HepG2 (cell line): ENCODE results near the gene CSF1R. TPM values are rescaled to one million over a fixed set of nuclear protein-coding genes. Genes with fewer than 3 reads are reported as not detected.

ENCODE experiments used
- HNRNPLL ChIP-seq: fragments of 200-400 bp; formaldehyde crosslinking; IDR thresholded peaks from 2 replicates; pipeline ENCODE4 v1.6.1; 2017; ENCODE audit warnings: mild to moderate bottlenecking, low read depth, low read length; ENCODE audit not compliant: poor library complexity, severe bottlenecking
- KMT2A ChIP-seq: sonication (generic); formaldehyde crosslinking; IDR thresholded peaks from 2 replicates; pipeline ENCODE4 v1.4.0; 2020; ENCODE audit warnings: missing genetic modification reagents
- NONO ChIP-seq, 2 experiments: fragments of 450-650 bp in 1 of 2; sonication (generic) in 1 of 2; formaldehyde crosslinking in 1 of 2; IDR thresholded peaks in 1 of 2; conservative IDR thresholded peaks in 1 of 2; 2 replicates each; pipeline versions ENCODE4 v1.6.1 to v1.8.0; 2017 to 2022; ENCODE audit warnings: mild to moderate bottlenecking in 1 of 2, missing genetic modification reagents in 1 of 2, moderate library complexity in 1 of 2
- NPAS2 ChIP-seq: sonication (generic); formaldehyde crosslinking; IDR thresholded peaks from 2 replicates; pipeline ENCODE4 v1.8.0; 2022; ENCODE audit warnings: mild to moderate bottlenecking, missing genetic modification reagents, borderline replicate concordance
- NRL ChIP-seq: sonication (generic); formaldehyde crosslinking; IDR thresholded peaks from 2 replicates; pipeline ENCODE4 v1.5.0; 2020; ENCODE audit warnings: missing genetic modification reagents, mild to moderate bottlenecking, moderate library complexity, borderline replicate concordance
- PHF20 ChIP-seq: sonication (generic); formaldehyde crosslinking; IDR thresholded peaks from 2 replicates; pipeline ENCODE4 v1.5.0; 2020; ENCODE audit warnings: mild to moderate bottlenecking, missing genetic modification reagents
- POGZ ChIP-seq: sonication (generic); formaldehyde crosslinking; IDR thresholded peaks from 2 replicates; pipeline ENCODE4 v1.4.0; 2020; ENCODE audit warnings: mild to moderate bottlenecking, missing genetic modification reagents
- RFX3 ChIP-seq: IDR thresholded peaks from 2 replicates; pipeline ENCODE4 v1.6.1; 2016; ENCODE audit warnings: missing biosample characterization, missing genetic modification reagents
- SNAI1 ChIP-seq: sonication (generic); formaldehyde crosslinking; IDR thresholded peaks from 2 replicates; pipeline ENCODE4 v1.5.0; 2020; ENCODE audit warnings: mild to moderate bottlenecking, missing genetic modification reagents, borderline replicate concordance
- SNAPC4 ChIP-seq: sonication (generic); formaldehyde crosslinking; IDR thresholded peaks from 2 replicates; pipeline ENCODE4 v1.4.0; 2020; ENCODE audit warnings: mild to moderate bottlenecking, missing genetic modification reagents
- SRY ChIP-seq: sonication (generic); formaldehyde crosslinking; IDR thresholded peaks from 2 replicates; pipeline ENCODE4 v1.8.0; 2022; ENCODE audit warnings: mild to moderate bottlenecking, missing genetic modification reagents
- SSRP1 ChIP-seq: IDR thresholded peaks from 2 replicates; pipeline ENCODE4 v1.6.1; 2016; ENCODE audit warnings: control low read depth
- TP53 ChIP-seq: sonication (generic); formaldehyde crosslinking; conservative IDR thresholded peaks from 2 replicates; pipeline ENCODE4 v1.4.0; 2020; ENCODE audit warnings: missing genetic modification reagents
- ZBTB42 ChIP-seq: sonication (generic); formaldehyde crosslinking; IDR thresholded peaks from 2 replicates; pipeline ENCODE4 v1.5.0; 2020; ENCODE audit warnings: mild to moderate bottlenecking, missing genetic modification reagents
- ZNF205 ChIP-seq: IDR thresholded peaks from 2 replicates; pipeline ENCODE4 v1.6.1; 2018; ENCODE audit warnings: missing biosample characterization, missing genetic modification reagents
- ZNF44 ChIP-seq: sonication (generic); formaldehyde crosslinking; IDR thresholded peaks from 2 replicates; pipeline ENCODE4 v1.5.1; 2020; ENCODE audit warnings: mild to moderate bottlenecking, missing genetic modification reagents
- polyA plus RNA-seq, 8 experiments: library from polyadenylated mRNA; depleted of rRNA in 3 of 8; stranded (reverse) in 7 of 8; unstranded in 1 of 8; fragments of >200 nt; fragmentation: Illumina TruSeq in 4 of 8; extraction: Trizol in 4 of 8; gene quantifications; 2 replicates each; pipeline versions ENCODE4 v1.2.1 to v1.2.3, GENCODE V29; 2011 to 2016; ENCODE audit warnings: low read depth in 4 of 8, missing spikeins in 1 of 8, mixed read lengths in 1 of 8; ENCODE audit not compliant: insufficient read depth in 1 of 8
- total RNA-seq, 5 experiments: library from RNA; depleted of rRNA; stranded (reverse); fragments of >200 nt; fragmentation: Illumina TruSeq; extraction: Trizol; gene quantifications; 2 replicates each; pipeline ENCODE4 v1.2.3, GENCODE V29; 2016; ENCODE audit warnings: low read depth in 1 of 5
- TF ChIP-seq, protein P1 (sequence below): sonication (generic); formaldehyde crosslinking; conservative IDR thresholded peaks from 2 replicates; pipeline ENCODE4 v1.4.0; 2020; ENCODE audit warnings: missing genetic modification reagents
- TF ChIP-seq, protein P2 (sequence below): sonication (generic); formaldehyde crosslinking; conservative IDR thresholded peaks from 2 replicates; pipeline ENCODE4 v1.8.0; 2022; ENCODE audit warnings: missing genetic modification reagents
- TF ChIP-seq, protein P3 (sequence below): sonication (generic); formaldehyde crosslinking; IDR thresholded peaks from 2 replicates; pipeline ENCODE4 v1.5.1; 2020; ENCODE audit warnings: mild to moderate bottlenecking, missing genetic modification reagents, borderline replicate concordance

The CSF1R gene
- total and polyA plus RNA-seq, 2 of the 13 experiments (the other 11 are each of a cell fraction or from before 2014, with no cell fraction given), result 0.01 TPM; not detected in 1

DNA sequence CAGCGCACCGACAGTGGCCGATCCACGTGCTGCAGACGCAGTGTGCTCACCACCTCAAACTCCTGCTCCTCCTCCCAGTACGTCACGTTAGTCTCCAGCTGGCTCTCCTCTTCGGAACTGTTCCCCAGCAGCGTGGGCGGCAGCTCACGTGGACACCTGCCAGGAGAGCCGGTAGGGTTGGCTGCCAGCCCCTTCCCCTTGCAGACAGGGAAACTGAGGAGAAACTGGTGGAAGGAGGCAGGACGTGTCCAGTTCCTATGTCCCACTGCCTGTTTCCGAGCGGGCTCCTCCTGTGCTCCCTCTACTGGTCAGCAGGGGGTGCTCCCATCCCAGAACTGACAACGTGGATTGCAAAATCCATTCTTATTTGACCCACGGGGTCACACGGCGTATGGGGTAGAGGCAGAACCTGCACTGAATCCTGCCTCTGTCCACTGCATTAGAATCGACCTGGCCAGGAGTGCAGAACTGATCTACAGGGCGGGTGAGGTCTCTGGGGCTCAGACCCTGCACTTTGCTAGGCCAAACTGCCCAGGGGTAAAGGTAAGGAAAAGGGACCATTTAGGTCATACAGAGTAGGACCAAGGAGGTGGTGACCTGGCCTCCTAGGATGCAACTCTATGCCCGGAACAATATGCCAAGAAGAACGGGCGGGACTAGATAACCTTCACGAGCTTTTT is 43.6 kb upstream of the CSF1R start (continued):
- TF ChIP-seq, protein P1, sequence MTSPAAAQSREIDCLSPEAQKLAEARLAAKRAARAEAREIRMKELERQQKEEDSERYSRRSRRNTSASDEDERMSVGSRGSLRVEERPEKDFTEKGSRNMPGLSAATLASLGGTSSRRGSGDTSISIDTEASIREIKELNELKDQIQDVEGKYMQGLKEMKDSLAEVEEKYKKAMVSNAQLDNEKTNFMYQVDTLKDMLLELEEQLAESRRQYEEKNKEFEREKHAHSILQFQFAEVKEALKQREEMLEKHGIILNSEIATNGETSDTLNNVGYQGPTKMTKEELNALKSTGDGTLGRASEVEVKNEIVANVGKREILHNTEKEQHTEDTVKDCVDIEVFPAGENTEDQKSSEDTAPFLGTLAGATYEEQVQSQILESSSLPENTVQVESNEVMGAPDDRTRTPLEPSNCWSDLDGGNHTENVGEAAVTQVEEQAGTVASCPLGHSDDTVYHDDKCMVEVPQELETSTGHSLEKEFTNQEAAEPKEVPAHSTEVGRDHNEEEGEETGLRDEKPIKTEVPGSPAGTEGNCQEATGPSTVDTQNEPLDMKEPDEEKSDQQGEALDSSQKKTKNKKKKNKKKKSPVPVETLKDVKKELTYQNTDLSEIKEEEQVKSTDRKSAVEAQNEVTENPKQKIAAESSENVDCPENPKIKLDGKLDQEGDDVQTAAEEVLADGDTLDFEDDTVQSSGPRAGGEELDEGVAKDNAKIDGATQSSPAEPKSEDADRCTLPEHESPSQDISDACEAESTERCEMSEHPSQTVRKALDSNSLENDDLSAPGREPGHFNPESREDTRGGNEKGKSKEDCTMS (CRISPR knock-in tag), result no peak
- TF ChIP-seq POGZ, result no peak; the same call in 1 of the 2 replicates
- TF ChIP-seq, protein P2, sequence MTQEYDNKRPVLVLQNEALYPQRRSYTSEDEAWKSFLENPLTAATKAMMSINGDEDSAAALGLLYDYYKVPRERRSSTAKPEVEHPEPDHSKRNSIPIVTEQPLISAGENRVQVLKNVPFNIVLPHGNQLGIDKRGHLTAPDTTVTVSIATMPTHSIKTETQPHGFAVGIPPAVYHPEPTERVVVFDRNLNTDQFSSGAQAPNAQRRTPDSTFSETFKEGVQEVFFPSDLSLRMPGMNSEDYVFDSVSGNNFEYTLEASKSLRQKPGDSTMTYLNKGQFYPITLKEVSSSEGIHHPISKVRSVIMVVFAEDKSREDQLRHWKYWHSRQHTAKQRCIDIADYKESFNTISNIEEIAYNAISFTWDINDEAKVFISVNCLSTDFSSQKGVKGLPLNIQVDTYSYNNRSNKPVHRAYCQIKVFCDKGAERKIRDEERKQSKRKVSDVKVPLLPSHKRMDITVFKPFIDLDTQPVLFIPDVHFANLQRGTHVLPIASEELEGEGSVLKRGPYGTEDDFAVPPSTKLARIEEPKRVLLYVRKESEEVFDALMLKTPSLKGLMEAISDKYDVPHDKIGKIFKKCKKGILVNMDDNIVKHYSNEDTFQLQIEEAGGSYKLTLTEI (CRISPR knock-in tag), result no peak
- TF ChIP-seq HNRNPLL, result no peak
- TF ChIP-seq NPAS2 (CRISPR knock-in tag), result no peak
- TF ChIP-seq TP53 (CRISPR knock-in tag), result no peak
- TF ChIP-seq, protein P3, sequence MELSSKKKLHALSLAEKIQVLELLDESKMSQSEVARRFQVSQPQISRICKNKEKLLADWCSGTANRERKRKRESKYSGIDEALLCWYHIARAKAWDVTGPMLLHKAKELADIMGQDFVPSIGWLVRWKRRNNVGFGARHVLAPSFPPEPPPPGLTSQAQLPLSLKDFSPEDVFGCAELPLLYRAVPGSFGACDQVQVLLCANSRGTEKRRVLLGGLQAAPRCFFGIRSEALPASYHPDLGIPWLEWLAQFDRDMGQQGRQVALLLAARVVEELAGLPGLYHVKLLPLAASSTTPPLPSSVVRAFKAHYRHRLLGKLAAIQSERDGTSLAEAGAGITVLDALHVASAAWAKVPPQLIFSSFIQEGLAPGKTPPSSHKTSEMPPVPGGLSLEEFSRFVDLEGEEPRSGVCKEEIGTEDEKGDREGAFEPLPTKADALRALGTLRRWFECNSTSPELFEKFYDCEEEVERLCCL (CRISPR knock-in tag), result no peak
- no peak for TF ChIP-seq PHF20 (CRISPR knock-in tag)
- TF ChIP-seq SSRP1 (CRISPR knock-in tag), result 0 out of 2 replicates have a peak, but pooled peaks have one; percentile 72
- TF ChIP-seq SNAI1, result no peak
- no peak for TF ChIP-seq SNAPC4 (CRISPR knock-in tag)
- TF ChIP-seq KMT2A, result no peak
- no peak for TF ChIP-seq SRY (CRISPR knock-in tag)
- TF ChIP-seq NONO (IDR thresholded peaks at IDR 0.05), result no peak
- peak; percentile 62; the same call in 1 of the 2 replicates for TF ChIP-seq NONO (CRISPR knock-in tag; conservative IDR thresholded peaks at IDR 0.05)
- peak; percentile 46 for TF ChIP-seq NRL
- no peak for TF ChIP-seq ZNF44
- TF ChIP-seq ZBTB42 (CRISPR knock-in tag), result no peak
- TF ChIP-seq ZNF205 (CRISPR knock-in tag), result peak; percentile 57; the same call in 1 of the 2 replicates
- no peak for TF ChIP-seq RFX3 (CRISPR knock-in tag)
